GM12878 (cell line): ENCODE measurements around the gene CARMIL3. TPM values are rescaled to one million over a fixed set of nuclear protein-coding genes. Genes with fewer than 3 reads are reported as not detected.

Experiments used
- ASH2L ChIP-seq: fragments of 300-600, 200-600 bp; sonication (generic); IDR thresholded peaks from 2 replicates; pipeline ENCODE4 v1.6.1; 2017; ENCODE audit warnings: low read depth, mild to moderate bottlenecking, borderline replicate concordance
- BACH1 ChIP-seq: fragments of 450-650 bp; IDR thresholded peaks from 2 replicates; pipeline ENCODE4 v1.6.1; 2017; ENCODE audit warnings: mild to moderate bottlenecking, borderline replicate concordance
- BCL3 ChIP-seq: IDR thresholded peaks from 2 replicates; pipeline ENCODE4 v1.6.1; 2011; ENCODE audit warnings: borderline replicate concordance, low read depth, mild to moderate bottlenecking, moderate library complexity, low read length; ENCODE audit not compliant: insufficient read depth, poor library complexity, severe bottlenecking
- BMI1 ChIP-seq: fragments of 450-650 bp; IDR thresholded peaks from 2 replicates; pipeline ENCODE4 v1.6.1; 2016; ENCODE audit warnings: mild to moderate bottlenecking, moderate library complexity, borderline replicate concordance
- CREM ChIP-seq: IDR thresholded peaks from 2 replicates; pipeline ENCODE4 v1.6.1; 2014; ENCODE audit warnings: antibody characterized with exemption, low read depth
- FOXM1 ChIP-seq: IDR thresholded peaks from 2 replicates; pipeline ENCODE4 v1.6.1; 2012; ENCODE audit warnings: low read depth, mild to moderate bottlenecking, inconsistent platforms, low read length, moderate library complexity
- HDAC6 ChIP-seq: fragments of 200-600 bp; sonication (generic); IDR thresholded peaks from one replicate; pipeline ENCODE4 v1.8.0; 2017; ENCODE audit warnings: antibody characterized with exemption; ENCODE audit not compliant: unreplicated experiment
- IKZF1 ChIP-seq: fragments of 450-650 bp; conservative IDR thresholded peaks from 2 replicates; pipeline ENCODE4 v1.6.1; 2017; ENCODE audit warnings: antibody characterized with exemption, mild to moderate bottlenecking
- IRF4 ChIP-seq: IDR thresholded peaks from 2 replicates; pipeline ENCODE4 v1.6.1; 2011; ENCODE audit warnings: low read depth, low read length
- MAX ChIP-seq: IDR thresholded peaks from 2 replicates; pipeline ENCODE4 v1.6.1; 2012; ENCODE audit warnings: low read depth, low read length, improper control_type of control experiment
- MLLT1 ChIP-seq: fragments of 450-650 bp; IDR thresholded peaks from 2 replicates; pipeline ENCODE4 v1.6.1; 2016; ENCODE audit warnings: mild to moderate bottlenecking
- MTA2 ChIP-seq: fragments of 450-650 bp; IDR thresholded peaks from 2 replicates; pipeline ENCODE4 v1.6.1; 2016; ENCODE audit warnings: low read depth, mild to moderate bottlenecking, moderate library complexity
- NR2C1 ChIP-seq: fragments of 450-650 bp; IDR thresholded peaks from 2 replicates; pipeline ENCODE4 v1.6.1; 2017; ENCODE audit warnings: antibody characterized with exemption, mild to moderate bottlenecking, moderate library complexity
- POLR2AphosphoS2 ChIP-seq: IDR thresholded peaks from 2 replicates; pipeline ENCODE4 v1.6.1; 2011; ENCODE audit warnings: low read depth, mild to moderate bottlenecking, low read length, improper control_type of control experiment, moderate library complexity
- RAD51 ChIP-seq: fragments of 450-650 bp; IDR thresholded peaks from 2 replicates; pipeline ENCODE4 v1.6.1; 2016; ENCODE audit warnings: moderate library complexity, mild to moderate bottlenecking, inconsistent platforms
- REST ChIP-seq: IDR thresholded peaks from 2 replicates; pipeline ENCODE4 v1.6.1; 2012; ENCODE audit warnings: mild to moderate bottlenecking, low read depth, low read length
- STAT3 ChIP-seq: IDR thresholded peaks from 2 replicates; pipeline ENCODE4 v1.6.1; 2011; ENCODE audit warnings: low read depth, low read length, improper control_type of control experiment
- TCF3 ChIP-seq: IDR thresholded peaks from 2 replicates; pipeline ENCODE4 v1.6.1; 2012; ENCODE audit warnings: low read depth, mild to moderate bottlenecking, low read length, borderline replicate concordance; ENCODE audit not compliant: insufficient read depth
- USF1 ChIP-seq: IDR thresholded peaks from 2 replicates; pipeline ENCODE4 v1.6.1; 2011; ENCODE audit warnings: borderline replicate concordance, low read depth, mild to moderate bottlenecking, moderate library complexity, mixed read lengths, low read length; ENCODE audit not compliant: insufficient read depth; ENCODE audit errors: extremely low read length
- ZBTB33 ChIP-seq: fragments of 450-650 bp; IDR thresholded peaks from 2 replicates; pipeline ENCODE4 v1.6.1; 2017; ENCODE audit warnings: mild to moderate bottlenecking
- polyA plus RNA-seq, 11 experiments: library from polyadenylated mRNA; depleted of rRNA in 4 of 11; unstranded in 6 of 11; stranded (reverse) in 5 of 11; fragments of >200 nt; fragmentation: Nextera tagmentation in 4 of 11; fragmentation: Illumina TruSeq in 1 of 11; extraction: Ambion mirVana in 4 of 11; extraction: Trizol in 1 of 11; gene quantifications; 1 replicate in 1 of 11; 2 replicates in 10 of 11; pipeline versions ENCODE4 v1.2.1 to v1.2.3, GENCODE V29; 2011 to 2016; ENCODE audit warnings: inconsistent platforms in 2 of 11, missing spikeins in 2 of 11, low read depth in 1 of 11
- total RNA-seq, 4 experiments: library from RNA; depleted of rRNA in 3 of 4; stranded (reverse); fragments of >200 nt in 3 of 4; fragmentation: Illumina TruSeq in 1 of 4; extraction: Trizol in 1 of 4; gene quantifications; 2 replicates each; pipeline versions ENCODE4 v1.2.1 to v1.2.3, GENCODE V29; 2013 to 2021

Gene CARMIL3
- total and polyA plus RNA-seq, 10 of the 15 experiments (the other 5 are each of a cell fraction or from before 2014, with no cell fraction given): 0.09 to 0.32 (median 0.25) TPM; not detected in 3

GRCh38 chr14:24113801-24114531 is 62.2 kb downstream of the CARMIL3 start (continued):
- no peak for TF ChIP-seq ZBTB33
- no peak; the same call in 1 of the 2 replicates for TF ChIP-seq NR2C1
- TF ChIP-seq BCL3: peak; percentile 27
- TF ChIP-seq POLR2AphosphoS2: peak; percentile 79
- peak; percentile 58 for TF ChIP-seq IKZF1
- TF ChIP-seq RAD51: no peak
- TF ChIP-seq MTA2: peak; percentile 56; the same call in 1 of the 2 replicates
- TF ChIP-seq STAT3: no peak
- TF ChIP-seq MLLT1: peak; percentile 79; the same call in 1 of the 2 replicates
- no peak for TF ChIP-seq BMI1
- no peak for TF ChIP-seq FOXM1
- no peak for TF ChIP-seq TCF3
- TF ChIP-seq HDAC6: no peak
- TF ChIP-seq ASH2L: peak; percentile 64; the same call in 1 of the 2 replicates
- TF ChIP-seq USF1: no peak
- TF ChIP-seq REST: no peak
- TF ChIP-seq BACH1: no peak
- TF ChIP-seq IRF4: no peak
- peak; percentile 51 for TF ChIP-seq CREM
- TF ChIP-seq MAX: peak; percentile 46; the same call in 1 of the 2 replicates
